Ishikawa (cell line): Measurements from ENCODE around the gene MNT.

ENCODE experiments used
- EGR1 ChIP-seq: IDR thresholded peaks from 2 replicates; pipeline ENCODE4 v1.6.1; 2012
- EP300 ChIP-seq: IDR thresholded peaks from 2 replicates; pipeline ENCODE4 v1.6.1; 2012; ENCODE audit warnings: borderline replicate concordance
- NFIC ChIP-seq: IDR thresholded peaks from 2 replicates; pipeline ENCODE4 v1.6.1; 2012
- RAD21 ChIP-seq: IDR thresholded peaks from 2 replicates; pipeline ENCODE4 v1.6.1; 2012; ENCODE audit warnings: low read depth
- TCF12 ChIP-seq: IDR thresholded peaks from 2 replicates; pipeline ENCODE4 v1.6.1; 2012; ENCODE audit warnings: low read depth
- ZBTB7A ChIP-seq: IDR thresholded peaks from 2 replicates; pipeline ENCODE4 v1.6.1; 2012; ENCODE audit warnings: low read depth
- TF ChIP-seq, protein P1 (sequence below): IDR thresholded peaks from 2 replicates; pipeline ENCODE4 v1.6.1; 2012
- TF ChIP-seq, protein P2 (sequence below): IDR thresholded peaks from 2 replicates; pipeline ENCODE4 v1.6.1; 2012; ENCODE audit warnings: low read depth, mild to moderate bottlenecking

DNA sequence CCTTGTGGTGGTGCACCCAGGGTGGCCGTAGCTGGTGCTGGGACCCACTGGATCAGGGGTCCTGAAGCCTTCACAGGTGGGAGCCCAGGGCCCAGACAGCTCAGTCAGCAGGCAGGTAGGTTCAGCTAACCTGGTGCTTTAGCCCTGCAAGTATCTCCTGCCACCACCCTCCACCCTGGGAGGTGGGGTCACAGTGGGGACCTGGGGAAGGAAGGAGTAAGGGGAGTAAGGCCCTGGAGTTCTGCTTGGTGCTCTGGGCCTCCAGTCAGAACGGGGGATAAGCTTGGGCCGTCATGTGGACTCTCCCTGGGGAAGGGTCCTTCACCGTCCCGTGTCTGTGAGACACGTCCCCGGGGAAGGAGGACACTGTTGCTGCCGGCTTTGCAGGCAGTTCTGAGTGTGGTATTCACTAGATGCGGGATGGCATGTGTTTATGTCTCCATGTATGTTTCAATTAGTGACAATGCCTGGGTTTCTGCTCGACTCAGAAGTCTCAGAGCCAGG, 42.9 kb downstream of the MNT start:
- TF ChIP-seq EP300 (no peak), ZBTB7A (no peak), RAD21 (no peak), TCF12 (no peak), EGR1 (no peak), NFIC (no peak)
- TF ChIP-seq, protein P1, sequence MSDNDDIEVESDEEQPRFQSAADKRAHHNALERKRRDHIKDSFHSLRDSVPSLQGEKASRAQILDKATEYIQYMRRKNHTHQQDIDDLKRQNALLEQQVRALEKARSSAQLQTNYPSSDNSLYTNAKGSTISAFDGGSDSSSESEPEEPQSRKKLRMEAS = no peak
- TF ChIP-seq, protein P2, sequence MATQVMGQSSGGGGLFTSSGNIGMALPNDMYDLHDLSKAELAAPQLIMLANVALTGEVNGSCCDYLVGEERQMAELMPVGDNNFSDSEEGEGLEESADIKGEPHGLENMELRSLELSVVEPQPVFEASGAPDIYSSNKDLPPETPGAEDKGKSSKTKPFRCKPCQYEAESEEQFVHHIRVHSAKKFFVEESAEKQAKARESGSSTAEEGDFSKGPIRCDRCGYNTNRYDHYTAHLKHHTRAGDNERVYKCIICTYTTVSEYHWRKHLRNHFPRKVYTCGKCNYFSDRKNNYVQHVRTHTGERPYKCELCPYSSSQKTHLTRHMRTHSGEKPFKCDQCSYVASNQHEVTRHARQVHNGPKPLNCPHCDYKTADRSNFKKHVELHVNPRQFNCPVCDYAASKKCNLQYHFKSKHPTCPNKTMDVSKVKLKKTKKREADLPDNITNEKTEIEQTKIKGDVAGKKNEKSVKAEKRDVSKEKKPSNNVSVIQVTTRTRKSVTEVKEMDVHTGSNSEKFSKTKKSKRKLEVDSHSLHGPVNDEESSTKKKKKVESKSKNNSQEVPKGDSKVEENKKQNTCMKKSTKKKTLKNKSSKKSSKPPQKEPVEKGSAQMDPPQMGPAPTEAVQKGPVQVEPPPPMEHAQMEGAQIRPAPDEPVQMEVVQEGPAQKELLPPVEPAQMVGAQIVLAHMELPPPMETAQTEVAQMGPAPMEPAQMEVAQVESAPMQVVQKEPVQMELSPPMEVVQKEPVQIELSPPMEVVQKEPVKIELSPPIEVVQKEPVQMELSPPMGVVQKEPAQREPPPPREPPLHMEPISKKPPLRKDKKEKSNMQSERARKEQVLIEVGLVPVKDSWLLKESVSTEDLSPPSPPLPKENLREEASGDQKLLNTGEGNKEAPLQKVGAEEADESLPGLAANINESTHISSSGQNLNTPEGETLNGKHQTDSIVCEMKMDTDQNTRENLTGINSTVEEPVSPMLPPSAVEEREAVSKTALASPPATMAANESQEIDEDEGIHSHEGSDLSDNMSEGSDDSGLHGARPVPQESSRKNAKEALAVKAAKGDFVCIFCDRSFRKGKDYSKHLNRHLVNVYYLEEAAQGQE = no peak
